GM21737 (cell line): ENCODE data around the gene DYNC2H1.
"Not testable (repeated sequence)": the region's sequence is repeated elsewhere in the genome, so short reads cannot be mapped to it uniquely, and the experiment has no call there.

ENCODE experiments used
- ATAC-seq: cut with Tn5 transposase; IDR thresholded peaks from one replicate; pipeline ENCODE4 v1.9.1; 2021; ENCODE audit warnings: mild to moderate bottlenecking, moderate library complexity; ENCODE audit not compliant: unreplicated experiment

Gene DYNC2H1

GRCh38 chr11:103358251-103358650, 249.0 kb downstream of the DYNC2H1 start:
- ATAC-seq, result no peak

GRCh38 chr11:103359216-103359615, 250.0 kb downstream of the DYNC2H1 start:
- ATAC-seq, result no peak

GRCh38 chr11:103364687-103365086, 255.5 kb downstream of the DYNC2H1 start:
- no peak for ATAC-seq

DNA sequence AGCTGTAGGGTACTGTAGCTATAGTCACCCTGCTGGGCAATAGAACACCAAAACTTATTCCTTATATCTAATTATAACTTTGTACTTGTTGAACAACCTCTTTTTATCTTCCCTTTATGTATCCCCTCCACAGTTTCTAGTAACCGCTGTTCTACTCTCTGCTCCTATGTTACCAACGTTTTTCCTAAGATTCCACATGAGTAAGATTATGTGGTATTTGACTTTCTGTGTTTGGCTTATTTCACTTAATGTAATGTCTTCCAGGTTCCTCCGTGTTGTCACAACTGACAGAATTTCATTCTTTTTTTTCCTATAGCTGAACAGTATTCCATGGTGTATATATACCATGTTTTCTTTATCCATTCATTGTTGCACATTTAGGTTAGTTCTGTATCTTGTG, 258.4 kb downstream of the DYNC2H1 start:
- ATAC-seq, result no peak

GRCh38 chr11:103368145-103368544, 258.9 kb downstream of the DYNC2H1 start:
- ATAC-seq, result no peak

GRCh38 chr11:103370076-103370475, 260.9 kb downstream of the DYNC2H1 start:
- no peak for ATAC-seq

GRCh38 chr11:103372906-103373305, 263.7 kb downstream of the DYNC2H1 start:
- no peak for ATAC-seq

DNA sequence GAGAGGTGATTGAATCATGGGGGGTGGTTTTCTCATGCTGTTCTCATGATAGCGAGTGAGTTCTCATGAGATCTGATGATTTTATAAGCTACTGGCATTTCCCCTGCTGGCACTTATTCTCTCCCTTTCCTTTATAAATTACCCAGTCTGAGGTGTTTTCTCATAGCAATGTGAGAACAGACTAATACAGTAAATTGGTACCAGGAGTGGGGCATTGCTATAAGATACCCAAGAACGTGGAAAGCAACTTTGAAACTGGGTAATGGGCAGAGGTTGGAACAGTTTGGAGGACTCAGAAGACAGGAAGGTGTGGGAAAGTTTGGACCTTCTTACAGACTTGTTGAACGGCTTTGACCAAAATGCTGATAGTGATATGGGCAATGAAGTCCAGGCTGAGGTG, 265.0 kb downstream of the DYNC2H1 start:
- ATAC-seq, result not testable (repeated sequence)

DNA sequence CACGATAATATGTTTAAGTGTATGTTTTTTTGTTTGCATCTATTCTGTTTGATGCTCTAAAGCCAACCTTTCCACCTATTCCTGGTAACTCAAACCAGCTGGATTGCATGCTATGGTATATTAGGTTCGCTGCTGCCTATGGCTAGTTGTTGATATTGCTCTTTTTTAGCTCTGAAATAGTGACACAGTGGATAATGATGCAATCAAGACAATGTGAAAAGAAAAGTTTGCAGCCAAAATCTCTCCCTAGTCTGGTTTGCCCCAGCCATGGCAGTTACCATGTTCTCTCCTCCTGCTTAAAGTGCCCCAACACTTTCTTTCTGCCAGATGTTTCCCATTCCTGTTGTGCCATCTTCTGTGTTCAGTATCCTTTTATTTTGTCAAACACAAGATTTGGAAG, 269.7 kb downstream of the DYNC2H1 start:
- no peak for ATAC-seq

- ATAC-seq, result no peak
Measured at GRCh38 chr11:103380031-103380430, 270.8 kb downstream of the DYNC2H1 start.

DNA sequence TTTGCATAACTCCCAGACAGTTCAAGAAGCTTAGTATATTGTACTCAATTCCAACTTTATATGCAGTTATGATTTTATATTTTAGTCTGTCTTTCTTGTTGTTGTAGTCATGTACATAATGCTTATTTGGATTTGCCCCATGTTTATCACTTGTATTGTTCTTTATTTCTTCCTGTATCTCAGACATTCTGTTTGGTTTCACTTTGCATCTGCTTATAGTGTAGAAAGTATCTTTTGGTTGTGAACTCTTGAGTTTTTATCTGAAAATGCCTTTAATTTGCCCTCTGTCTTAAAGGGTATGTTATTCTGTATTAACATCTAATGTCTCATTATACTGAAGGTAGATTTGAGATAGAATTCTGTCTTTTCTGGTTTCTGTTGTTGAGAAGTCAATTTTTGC, 275.4 kb downstream of the DYNC2H1 start:
- no peak for ATAC-seq

- no peak for ATAC-seq
Measured at GRCh38 chr11:103395612-103396011, 286.4 kb downstream of the DYNC2H1 start.

- no peak for ATAC-seq
Measured at GRCh38 chr11:103396237-103396636, 287.0 kb downstream of the DYNC2H1 start.

GRCh38 chr11:103397369-103397768, 288.1 kb downstream of the DYNC2H1 start:
- ATAC-seq, result no peak

- ATAC-seq, result no peak
Measured at GRCh38 chr11:103398829-103399228, 289.6 kb downstream of the DYNC2H1 start.

DNA sequence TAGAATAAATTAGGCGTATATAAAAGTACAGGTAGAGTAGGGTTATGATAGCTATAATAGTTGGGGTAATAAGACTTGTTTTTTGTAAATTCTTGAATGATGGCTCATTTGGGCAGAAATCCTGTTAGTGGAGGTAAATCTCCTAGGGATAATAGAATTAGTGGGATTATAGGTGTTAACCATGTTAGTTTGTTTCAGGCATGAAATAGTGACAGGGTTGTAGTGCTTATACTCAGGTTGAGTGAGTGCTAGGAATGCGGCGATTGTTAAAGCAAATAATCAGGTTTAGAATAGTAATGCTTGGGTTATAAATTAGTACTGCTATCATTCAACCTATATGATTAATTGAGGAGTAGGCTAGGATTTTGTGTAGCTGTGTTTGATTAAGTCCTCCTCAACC, 297.1 kb downstream of the DYNC2H1 start:
- ATAC-seq, result no peak

- ATAC-seq, result no peak
Measured at GRCh38 chr11:103407641-103408040, 298.4 kb downstream of the DYNC2H1 start.

DNA sequence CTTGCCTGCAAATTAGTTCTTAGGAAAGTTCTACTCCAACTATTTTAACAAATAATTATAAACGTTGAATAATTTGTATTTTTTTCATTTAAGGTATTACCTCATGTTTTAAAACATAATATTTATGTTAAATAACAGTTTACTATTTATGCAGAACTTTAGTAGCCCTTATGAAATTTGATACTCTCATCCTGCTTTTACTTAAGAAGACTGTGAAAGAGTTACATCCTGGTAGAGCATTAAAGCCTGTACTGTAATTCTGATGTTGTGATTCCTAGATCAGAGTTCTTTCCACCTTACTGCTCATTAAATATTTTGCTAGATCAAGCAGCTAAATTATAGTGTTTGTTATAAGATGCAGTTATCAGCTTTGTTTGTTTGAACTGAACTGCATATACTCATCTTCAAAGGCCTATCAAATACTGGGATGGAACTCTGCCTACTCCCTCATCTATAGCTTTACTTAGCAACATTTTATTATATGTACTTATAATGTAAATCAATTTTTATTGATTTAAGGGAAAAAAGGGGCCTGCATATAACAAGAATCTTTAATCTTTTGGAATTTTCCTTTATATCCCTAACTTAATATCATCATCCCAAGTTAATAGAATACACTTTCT, 304.2 kb downstream of the DYNC2H1 start:
- ATAC-seq, result no peak

- ATAC-seq, result no peak
Measured at GRCh38 chr11:103418014-103418413, 308.8 kb downstream of the DYNC2H1 start.

DNA sequence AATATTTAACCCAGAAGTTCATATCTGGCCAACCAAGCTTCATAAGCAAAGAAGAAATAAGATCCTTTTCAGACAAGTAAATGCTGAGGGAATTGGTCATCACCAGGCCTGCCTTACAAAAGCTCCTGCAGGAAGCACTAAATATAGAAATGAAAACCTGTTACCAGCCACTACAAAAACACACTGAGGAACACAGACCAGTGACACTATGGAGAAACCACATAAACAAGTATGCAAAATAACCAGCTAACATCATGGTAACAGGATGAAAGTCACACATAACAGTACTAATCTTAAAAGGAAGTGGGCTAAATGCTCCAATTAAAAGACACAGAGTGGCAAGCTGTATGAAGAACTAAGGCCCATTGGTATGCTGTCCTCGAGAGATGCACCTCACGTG, 311.4 kb downstream of the DYNC2H1 start:
- no peak for ATAC-seq

DNA sequence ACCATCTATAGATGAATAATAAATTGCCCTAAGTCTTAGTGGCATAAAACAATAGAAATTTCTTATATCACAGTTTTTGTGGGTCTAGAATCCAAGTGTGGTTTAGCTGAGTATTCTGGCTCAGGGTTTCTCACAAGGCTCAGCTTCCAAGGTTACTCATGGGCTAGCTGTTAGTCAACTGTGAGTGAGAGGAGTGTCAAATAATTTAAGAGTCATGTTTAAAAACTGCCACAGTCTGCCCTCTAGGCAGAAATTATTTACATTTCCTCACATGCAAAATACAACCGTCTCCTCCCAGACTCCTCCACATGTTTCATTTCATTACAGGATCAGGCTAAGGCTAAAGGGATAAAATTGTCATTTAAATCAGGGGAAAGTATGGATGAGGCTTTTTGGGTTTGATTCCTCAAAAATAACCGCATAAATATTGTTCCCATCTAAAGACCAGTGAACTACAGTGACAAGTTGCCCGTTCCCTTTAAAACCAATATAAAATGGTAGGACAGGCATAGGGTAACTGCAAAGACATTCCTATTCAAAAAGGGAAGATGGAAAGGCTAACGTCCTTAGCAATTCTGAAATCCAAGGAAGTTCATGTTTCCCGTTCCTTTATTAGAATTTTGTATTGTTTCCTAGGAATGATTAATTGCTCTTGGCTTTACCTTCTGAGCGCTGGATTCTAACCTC, 324.3 kb downstream of the DYNC2H1 start:
- no peak for ATAC-seq

- no peak for ATAC-seq
Measured at GRCh38 chr11:103434073-103434411, 324.8 kb downstream of the DYNC2H1 start.
